ENCODE results near the gene FARP1.

DNA sequence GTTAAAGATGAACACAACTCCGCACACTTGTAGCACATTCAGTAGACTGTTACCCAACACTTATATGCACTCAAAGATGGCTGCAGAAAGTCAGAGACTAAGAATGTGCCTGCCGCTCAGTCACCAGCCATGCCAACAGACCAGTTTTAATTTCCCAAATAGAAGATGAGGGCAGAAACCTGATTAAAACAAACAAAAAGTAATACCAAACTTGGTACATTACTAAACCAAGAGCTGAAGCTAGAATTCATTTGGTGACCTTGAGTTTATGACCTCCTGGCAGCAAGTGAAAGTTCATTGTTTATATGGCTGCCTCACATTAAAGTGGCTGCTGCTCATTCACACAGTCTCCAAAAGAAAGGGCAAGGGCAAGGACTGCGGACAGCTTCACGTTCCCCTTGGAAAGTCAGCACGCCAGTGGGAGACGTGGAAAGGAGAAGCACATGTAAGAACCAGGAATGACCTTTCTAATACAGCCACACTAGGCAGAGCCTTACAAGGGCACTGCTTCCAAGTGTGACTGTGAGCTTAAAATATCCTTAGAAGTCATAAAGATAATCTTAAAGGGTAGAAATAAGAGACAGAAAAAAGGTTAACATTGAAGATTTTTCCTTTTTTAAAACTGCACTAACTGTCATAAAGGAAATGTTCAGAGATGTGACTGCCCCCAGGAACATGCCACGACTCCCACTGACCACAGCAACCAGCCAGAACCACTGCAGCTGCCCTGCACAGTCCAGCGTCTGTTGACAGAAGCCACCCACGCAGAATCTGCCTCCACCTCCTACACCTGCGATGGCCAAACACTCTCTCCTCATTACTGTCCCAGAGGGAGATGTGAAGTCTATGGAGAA lies 360.5 kb downstream of the FARP1 start:
- TF ChIP-seq, protein P1, sequence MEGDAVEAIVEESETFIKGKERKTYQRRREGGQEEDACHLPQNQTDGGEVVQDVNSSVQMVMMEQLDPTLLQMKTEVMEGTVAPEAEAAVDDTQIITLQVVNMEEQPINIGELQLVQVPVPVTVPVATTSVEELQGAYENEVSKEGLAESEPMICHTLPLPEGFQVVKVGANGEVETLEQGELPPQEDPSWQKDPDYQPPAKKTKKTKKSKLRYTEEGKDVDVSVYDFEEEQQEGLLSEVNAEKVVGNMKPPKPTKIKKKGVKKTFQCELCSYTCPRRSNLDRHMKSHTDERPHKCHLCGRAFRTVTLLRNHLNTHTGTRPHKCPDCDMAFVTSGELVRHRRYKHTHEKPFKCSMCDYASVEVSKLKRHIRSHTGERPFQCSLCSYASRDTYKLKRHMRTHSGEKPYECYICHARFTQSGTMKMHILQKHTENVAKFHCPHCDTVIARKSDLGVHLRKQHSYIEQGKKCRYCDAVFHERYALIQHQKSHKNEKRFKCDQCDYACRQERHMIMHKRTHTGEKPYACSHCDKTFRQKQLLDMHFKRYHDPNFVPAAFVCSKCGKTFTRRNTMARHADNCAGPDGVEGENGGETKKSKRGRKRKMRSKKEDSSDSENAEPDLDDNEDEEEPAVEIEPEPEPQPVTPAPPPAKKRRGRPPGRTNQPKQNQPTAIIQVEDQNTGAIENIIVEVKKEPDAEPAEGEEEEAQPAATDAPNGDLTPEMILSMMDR (IDR thresholded peaks at IDR 0.05) = no peak
- no peak for TF ChIP-seq POLR2A (IDR thresholded peaks at IDR 0.05)

All from body of pancreas (tissue), 4 donors.